Right lobe of liver (tissue), 4 donors: ENCODE results near the gene CNOT6L.

Experiments
- POLR2A ChIP-seq: fragments of 450-650 bp; IDR thresholded peaks from one replicate; pipeline ENCODE4 v1.6.1; 2017; ENCODE audit warnings: antibody characterized with exemption, mild to moderate bottlenecking
- TF ChIP-seq, protein P1 (sequence below), 4 donors: fragments of 200-600 bp in 3 of 4; fragments of 450-650 bp in 1 of 4; IDR thresholded peaks; one replicate each; pipeline versions ENCODE4 v1.5.1 to v1.8.0; 2016 to 2022; ENCODE audit warnings: antibody characterized with exemption in 4 of 4, mild to moderate bottlenecking in 2 of 4
- donor health status: DM: no; HTN: no; CAD: no.
- donor health status: DM: no; HTN: no; CAD: no.
- donor health status: DM: no; HTN: yes; CAD: no.

DNA sequence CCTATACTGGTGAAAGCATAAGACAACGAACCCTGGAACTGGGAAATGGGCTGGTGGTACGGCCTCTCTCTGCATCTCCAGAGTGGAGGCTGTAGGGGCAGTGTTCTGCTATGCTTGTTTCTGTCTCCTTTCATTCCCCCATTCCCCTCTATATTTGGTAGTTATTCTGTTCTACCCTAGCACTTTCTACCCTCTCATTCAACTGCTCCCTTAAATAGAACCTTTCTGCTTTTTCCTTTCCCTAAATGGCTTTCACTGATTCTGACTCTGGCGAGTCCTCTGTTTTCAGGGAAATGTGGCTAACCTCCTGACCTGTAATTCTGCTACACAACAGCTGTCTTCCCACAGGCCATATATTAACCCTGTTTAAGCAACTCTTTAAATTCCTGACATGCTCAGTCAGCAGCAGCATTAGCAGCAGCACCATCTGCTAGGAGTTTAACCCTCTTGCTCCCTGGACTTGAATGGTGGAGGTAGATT lies 119.4 kb downstream of the CNOT6L start:
- TF ChIP-seq, protein P1, sequence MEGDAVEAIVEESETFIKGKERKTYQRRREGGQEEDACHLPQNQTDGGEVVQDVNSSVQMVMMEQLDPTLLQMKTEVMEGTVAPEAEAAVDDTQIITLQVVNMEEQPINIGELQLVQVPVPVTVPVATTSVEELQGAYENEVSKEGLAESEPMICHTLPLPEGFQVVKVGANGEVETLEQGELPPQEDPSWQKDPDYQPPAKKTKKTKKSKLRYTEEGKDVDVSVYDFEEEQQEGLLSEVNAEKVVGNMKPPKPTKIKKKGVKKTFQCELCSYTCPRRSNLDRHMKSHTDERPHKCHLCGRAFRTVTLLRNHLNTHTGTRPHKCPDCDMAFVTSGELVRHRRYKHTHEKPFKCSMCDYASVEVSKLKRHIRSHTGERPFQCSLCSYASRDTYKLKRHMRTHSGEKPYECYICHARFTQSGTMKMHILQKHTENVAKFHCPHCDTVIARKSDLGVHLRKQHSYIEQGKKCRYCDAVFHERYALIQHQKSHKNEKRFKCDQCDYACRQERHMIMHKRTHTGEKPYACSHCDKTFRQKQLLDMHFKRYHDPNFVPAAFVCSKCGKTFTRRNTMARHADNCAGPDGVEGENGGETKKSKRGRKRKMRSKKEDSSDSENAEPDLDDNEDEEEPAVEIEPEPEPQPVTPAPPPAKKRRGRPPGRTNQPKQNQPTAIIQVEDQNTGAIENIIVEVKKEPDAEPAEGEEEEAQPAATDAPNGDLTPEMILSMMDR (IDR thresholded peaks at IDR 0.05): no peak
- TF ChIP-seq POLR2A: no peak
